K562 (cell line): ENCODE results near the gene DHCR7. TPM values are rescaled to one million over a fixed set of nuclear protein-coding genes. Genes with fewer than 3 reads are reported as not detected.

Source experiments
- ATAC-seq: fragments of 200-7000 bp; cut with Tn5 transposase; 3 replicates; pipeline ENCODE4 v1.9.1; 2020; ENCODE audit warnings: moderate library complexity
- BruUV-seq: library from RNA; stranded (reverse); fragments of 400-500 nt; replicated peaks from 2 replicates; lab custom pipeline; 2021; lab: Mats Ljungman, UMichigan
- CTCF ChIA-PET: fragments of 300-600 bp; formaldehyde crosslinking; extraction: SDS; loops from one replicate; lab custom pipeline; 2021; ENCODE audit warnings: low intra/inter-chr PET ratio; lab: Yijun Ruan, JAX
- POLR2A ChIA-PET: fragments of 300-600, 350-650 bp; sonication (Branson Sonifier 250); formaldehyde crosslinking; extraction: SDS; loops from one replicate; lab custom pipeline; 2021; ENCODE audit warnings: antibody characterized with exemption, inconsistent platforms; lab: Yijun Ruan, JAX
- DNase-seq, 4 experiments: peaks; one replicate each; pipeline versions ENCODE4 v3.0.0 to v3.0.0-alpha.2; 2011 to 2018; ENCODE audit warnings: low spot score in 3 of 4, mixed read lengths in 3 of 4; ENCODE audit errors: extremely low read depth in 1 of 4
- FAIRE-seq: peaks from 2 replicates; lab custom pipeline; 2011; peaks lifted over from hg19 to GRCh38; lab: Jason Lieb, UNC
- H2AFZ ChIP-seq: 2 replicates; pipeline ENCODE4 v1.6.0; 2011; ENCODE audit warnings: low read depth, low read length, control low read depth, inconsistent platforms
- H3K27ac ChIP-seq: fragments of 200-600 bp; 3 replicates; pipeline ENCODE4 v1.8.0; 2011; ENCODE audit warnings: low read depth, mild to moderate bottlenecking, control low read depth, inconsistent platforms, low read length, moderate library complexity, mixed read lengths; ENCODE audit errors: extremely low read depth
- H3K27me3 ChIP-seq, 2 experiments: fragments of 300-600 bp in 1 of 2; 2 replicates in 1 of 2; 3 replicates in 1 of 2; pipeline versions ENCODE4 v1.6.0 to v1.8.0; 2011; ENCODE audit warnings: inconsistent platforms in 2 of 2, low read length in 2 of 2, mild to moderate bottlenecking in 1 of 2, mixed read lengths in 1 of 2, moderate library complexity in 1 of 2; ENCODE audit not compliant: control insufficient read depth in 2 of 2, insufficient read depth in 2 of 2
- H3K36me3 ChIP-seq: fragments of 300-600 bp; 3 replicates; pipeline ENCODE4 v1.8.0; 2011; ENCODE audit warnings: mild to moderate bottlenecking, low read length, inconsistent platforms; ENCODE audit not compliant: control insufficient read depth, insufficient read depth
- H3K4me1 ChIP-seq, 2 experiments: fragments of 200-600 bp in 1 of 2; replicated peaks in 1 of 2; 2 replicates in 1 of 2; 3 replicates in 1 of 2; pipeline versions ENCODE4 v1.5.1 to v1.8.0; 2011; ENCODE audit warnings: inconsistent platforms in 2 of 2, low read length in 2 of 2, mild to moderate bottlenecking in 1 of 2, mixed read lengths in 1 of 2, moderate library complexity in 1 of 2; ENCODE audit not compliant: control insufficient read depth in 2 of 2, insufficient read depth in 2 of 2
- H3K4me2 ChIP-seq: 2 replicates; pipeline ENCODE4 v1.6.1; 2011; ENCODE audit warnings: low read length, control low read depth, inconsistent platforms, mixed read lengths; ENCODE audit not compliant: insufficient read depth
- H3K4me3 ChIP-seq: fragments of 200-600 bp; sonication (generic), shearing (Covaris generic); 2 replicates; pipeline ENCODE4 v1.5.1; 2016; ENCODE audit warnings: control low read depth, inconsistent platforms
- H3K79me2 ChIP-seq: fragments of 200-600 bp; 3 replicates; pipeline ENCODE4 v1.8.0; 2011; ENCODE audit warnings: low read length, inconsistent platforms; ENCODE audit not compliant: control insufficient read depth, insufficient read depth
- H3K9ac ChIP-seq, 2 experiments: 2 replicates each; pipeline versions ENCODE4 v1.6.0 to v1.6.1; 2011; ENCODE audit warnings: low read depth in 2 of 2, low read length in 2 of 2, control low read depth in 1 of 2, inconsistent platforms in 1 of 2, mild to moderate bottlenecking in 1 of 2, mixed read lengths in 1 of 2; ENCODE audit not compliant: insufficient read depth in 1 of 2
- H3K9me1 ChIP-seq: one replicate; pipeline ENCODE4 v1.6.0; 2011; ENCODE audit warnings: inconsistent platforms, mild to moderate bottlenecking, low read length, moderate library complexity; ENCODE audit not compliant: control insufficient read depth, insufficient read depth
- H3K9me3 ChIP-seq: replicated peaks from 2 replicates; pipeline ENCODE4 v1.5.1; 2011; ENCODE audit warnings: low read depth, low read length, inconsistent platforms; ENCODE audit not compliant: control insufficient read depth, insufficient read depth
- H4K20me1 ChIP-seq: replicated peaks from 2 replicates; pipeline ENCODE4 v1.6.1; 2011; ENCODE audit warnings: low read length, inconsistent platforms, mixed read lengths; ENCODE audit not compliant: control insufficient read depth, insufficient read depth
- CBX3 ChIP-seq, 2 experiments: IDR thresholded peaks; 1 replicate in 1 of 2; 2 replicates in 1 of 2; pipeline ENCODE4 v1.6.1; 2012; ENCODE audit warnings: inconsistent platforms in 2 of 2, low read length in 2 of 2, borderline replicate concordance in 1 of 2, control low read depth in 1 of 2
- RAD21 ChIP-seq, 2 experiments: fragments of 250-450 bp in 1 of 2; fragments of 450-650 bp in 1 of 2; sonication (Bioruptor Pico) in 1 of 2; formaldehyde crosslinking in 1 of 2; IDR thresholded peaks in 1 of 2; conservative IDR thresholded peaks in 1 of 2; 2 replicates each; pipeline versions ENCODE4 v1.4.0 to v1.8.0; 2020 to 2022; ENCODE audit warnings: mild to moderate bottlenecking in 2 of 2, moderate library complexity in 1 of 2
- WGBS: fragments of 100-300 bp; shearing (Covaris generic); methylation state at CpG from one replicate; pipeline ENCODE4 v1.1.6; 2016; ENCODE audit warnings: low coverage, mixed read lengths; ENCODE audit not compliant: insufficient coverage; ENCODE audit errors: missing lambda C conversion rate; 5-methylcytosine and 5-hydroxymethylcytosine counted together
- in situ Hi-C: fragments of 300-500 bp; cut with MboI; formaldehyde crosslinking; loops from 4 replicates; pipeline ENCODE4 v1.15.0; 2018; ENCODE audit warnings: inconsistent platforms, mixed read lengths
- intact Hi-C: fragments of 100-400 bp; cut with micrococcal nuclease; formaldehyde crosslinking; loops from 2 replicates; pipeline ENCODE4 v1.14.2; 2022
- polyA plus RNA-seq, 8 experiments: library from polyadenylated mRNA; depleted of rRNA in 4 of 8; stranded (reverse) in 5 of 8; unstranded in 3 of 8; fragments of >200 nt; fragmentation: Nextera tagmentation in 2 of 8; fragmentation: Illumina TruSeq in 1 of 8; extraction: Ambion mirVana in 2 of 8; extraction: Trizol in 1 of 8; gene quantifications; 2 replicates each; pipeline versions ENCODE4 v1.2.1 to v1.2.3, GENCODE V29; 2011 to 2014; ENCODE audit warnings: inconsistent platforms in 1 of 8, missing spikeins in 1 of 8
- total RNA-seq, 7 experiments: library from RNA; depleted of rRNA in 6 of 7; stranded (reverse); fragments of >200 nt in 6 of 7; fragmentation: Illumina TruSeq in 2 of 7; extraction: Trizol in 2 of 7; gene quantifications; 2 replicates each; pipeline versions ENCODE4 v1.2.1 to v1.2.3, GENCODE V29; 2011 to 2021; ENCODE audit warnings: low replicate concordance in 1 of 7
- TF ChIP-seq, protein P1 (sequence below), 3 experiments: IDR thresholded peaks in 2 of 3; conservative IDR thresholded peaks in 1 of 3; 2 replicates each; pipeline ENCODE4 v1.5.1; 2011 to 2012; ENCODE audit warnings: low read length in 3 of 3, mild to moderate bottlenecking in 3 of 3, control low read depth in 2 of 3, improper control_type of control experiment in 1 of 3, inconsistent platforms in 1 of 3, low read depth in 1 of 3, mixed read lengths in 1 of 3, moderate library complexity in 1 of 3; ENCODE audit not compliant: insufficient read depth in 2 of 3
- TF ChIP-seq, protein P2 (sequence below): sonication (generic); formaldehyde crosslinking; IDR thresholded peaks from 2 replicates; pipeline ENCODE4 v1.8.1; 2023; ENCODE audit warnings: mild to moderate bottlenecking, missing genetic modification reagents

The DHCR7 gene
- total and polyA plus RNA-seq, 9 of the 15 experiments (the other 6 are each of a cell fraction or from before 2014, with no cell fraction given) = 8.4 to 192 (median 82.4) TPM

DNA sequence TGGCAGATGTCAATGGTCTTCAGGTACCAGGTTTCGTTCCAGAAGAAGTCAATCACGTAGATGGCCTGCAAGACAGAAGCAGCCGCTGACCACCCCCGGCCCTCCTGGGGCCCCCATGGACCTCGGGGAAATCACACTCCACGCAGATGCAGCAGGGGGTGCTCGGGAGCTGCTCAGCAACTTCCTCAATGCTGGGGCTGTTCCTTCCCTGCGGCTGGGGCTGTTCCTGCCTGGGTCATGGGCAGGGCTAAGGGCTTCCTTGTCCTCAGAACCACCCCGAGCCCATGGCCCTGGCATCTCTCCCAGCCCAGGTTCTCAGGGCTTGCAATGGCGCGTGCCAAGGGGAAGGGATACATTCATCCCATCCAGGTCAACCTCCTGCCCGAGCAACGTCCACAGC lies 10.3 kb downstream of the DHCR7 start:
- BruUV-seq = no TSS peak
- H3K36me3 ChIP-seq = peaks cover 86% of the 10 kb centered on the region
- FAIRE-seq = no peak
- H2AFZ ChIP-seq = no peak overlapping the region
- TF ChIP-seq RAD21 (CRISPR knock-in tag; conservative IDR thresholded peaks at IDR 0.05 in 1 of 2, IDR thresholded peaks at IDR 0.05 in 1 of 2) (0 out of 4 replicates have a peak, but pooled peaks of 1 of the 2 experiments have one; percentile 5), CBX3 (IDR thresholded peaks at IDR 0.05; ENCODE audit: borderline replicate concordance in 1 of 2, low read length in 2 of 2) (no peak)
- TF ChIP-seq, protein P1, sequence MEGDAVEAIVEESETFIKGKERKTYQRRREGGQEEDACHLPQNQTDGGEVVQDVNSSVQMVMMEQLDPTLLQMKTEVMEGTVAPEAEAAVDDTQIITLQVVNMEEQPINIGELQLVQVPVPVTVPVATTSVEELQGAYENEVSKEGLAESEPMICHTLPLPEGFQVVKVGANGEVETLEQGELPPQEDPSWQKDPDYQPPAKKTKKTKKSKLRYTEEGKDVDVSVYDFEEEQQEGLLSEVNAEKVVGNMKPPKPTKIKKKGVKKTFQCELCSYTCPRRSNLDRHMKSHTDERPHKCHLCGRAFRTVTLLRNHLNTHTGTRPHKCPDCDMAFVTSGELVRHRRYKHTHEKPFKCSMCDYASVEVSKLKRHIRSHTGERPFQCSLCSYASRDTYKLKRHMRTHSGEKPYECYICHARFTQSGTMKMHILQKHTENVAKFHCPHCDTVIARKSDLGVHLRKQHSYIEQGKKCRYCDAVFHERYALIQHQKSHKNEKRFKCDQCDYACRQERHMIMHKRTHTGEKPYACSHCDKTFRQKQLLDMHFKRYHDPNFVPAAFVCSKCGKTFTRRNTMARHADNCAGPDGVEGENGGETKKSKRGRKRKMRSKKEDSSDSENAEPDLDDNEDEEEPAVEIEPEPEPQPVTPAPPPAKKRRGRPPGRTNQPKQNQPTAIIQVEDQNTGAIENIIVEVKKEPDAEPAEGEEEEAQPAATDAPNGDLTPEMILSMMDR (IDR thresholded peaks at IDR 0.05 in 2 of 3, conservative IDR thresholded peaks at IDR 0.05 in 1 of 3; ENCODE audit: insufficient read depth in 2 of 3, low read depth in 1 of 3, low read length in 3 of 3) = peak in 1 of 3 experiments; percentile 9; a peak in 1 of 6 replicates
- TF ChIP-seq, protein P2, sequence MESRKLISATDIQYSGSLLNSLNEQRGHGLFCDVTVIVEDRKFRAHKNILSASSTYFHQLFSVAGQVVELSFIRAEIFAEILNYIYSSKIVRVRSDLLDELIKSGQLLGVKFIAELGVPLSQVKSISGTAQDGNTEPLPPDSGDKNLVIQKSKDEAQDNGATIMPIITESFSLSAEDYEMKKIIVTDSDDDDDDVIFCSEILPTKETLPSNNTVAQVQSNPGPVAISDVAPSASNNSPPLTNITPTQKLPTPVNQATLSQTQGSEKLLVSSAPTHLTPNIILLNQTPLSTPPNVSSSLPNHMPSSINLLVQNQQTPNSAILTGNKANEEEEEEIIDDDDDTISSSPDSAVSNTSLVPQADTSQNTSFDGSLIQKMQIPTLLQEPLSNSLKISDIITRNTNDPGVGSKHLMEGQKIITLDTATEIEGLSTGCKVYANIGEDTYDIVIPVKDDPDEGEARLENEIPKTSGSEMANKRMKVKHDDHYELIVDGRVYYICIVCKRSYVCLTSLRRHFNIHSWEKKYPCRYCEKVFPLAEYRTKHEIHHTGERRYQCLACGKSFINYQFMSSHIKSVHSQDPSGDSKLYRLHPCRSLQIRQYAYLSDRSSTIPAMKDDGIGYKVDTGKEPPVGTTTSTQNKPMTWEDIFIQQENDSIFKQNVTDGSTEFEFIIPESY (CRISPR knock-in tag) = peak; percentile 94
- TF ChIP-seq, all 486 proteins: peak for 3
- Histone ChIP-seq H3K4me3 (no peak overlapping the region), H3K27me3 (no peaks in the 10 kb centered on the region), H4K20me1 (peaks cover 52% of the 10 kb centered on the region), H3K4me1 (peaks cover 9 to 15% of the 10 kb centered on the region in 2 experiments; a peak in 3 of 5 replicates), H3K9ac (no peak overlapping the region; a peak in 1 of 4 replicates), H3K79me2 (no peaks in the 10 kb centered on the region; the same call in 2 of the 3 replicates), H3K4me2 (no peak overlapping the region), H3K27ac (no peak overlapping the region), H3K9me3 (no peaks in the 10 kb centered on the region), H3K9me1 (peaks cover 5% of the 10 kb centered on the region)
- ChIA-PET POLR2A (interaction anchor here (3.6 kb wide), 1 partner anchor 10 kb away, joined by 26 read pairs; the partner anchor contains the start of gene DHCR7), CTCF (no interaction called here)
- in situ Hi-C loops = no loop called here
- ATAC-seq = no peak
- DNase-seq = no peak
- WGBS = 83% methylated on average over 8 of the region's 13 CpGs
- intact Hi-C loops = no loop called here
